ENCODE results near the gene ZGRF1.
"Not testable (repeated sequence)": the region's sequence is repeated elsewhere in the genome, so short reads cannot be mapped to it uniquely, and the experiment has no call there.

The ZGRF1 gene

DNA sequence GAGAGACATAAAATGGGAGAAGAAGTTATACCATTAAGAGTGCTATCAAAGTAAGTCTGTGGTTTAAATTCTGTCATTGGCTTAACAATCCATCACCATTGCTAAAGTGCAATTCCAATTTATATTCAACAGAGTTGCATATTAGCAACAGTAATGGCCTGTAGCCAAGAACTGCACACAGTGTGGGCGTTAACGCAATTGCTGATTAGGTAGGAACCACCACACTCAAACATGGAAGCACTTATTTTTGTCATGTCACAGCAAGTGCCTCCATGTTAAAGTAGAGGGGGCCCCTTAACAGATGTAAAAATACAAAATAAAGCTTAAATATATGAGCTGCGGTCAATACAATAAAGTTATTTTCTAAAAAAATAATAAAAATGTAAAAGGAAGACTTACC lies 11.1 kb upstream of the ZGRF1 start:
- no peaks in the 10 kb centered on the region for H3K27me3 Mint-ChIP-seq
- H3K4me3 Mint-ChIP-seq = no peak overlapping the region
- H3K4me1 Mint-ChIP-seq (ENCODE audit: low read depth) = peaks cover 7% of the 10 kb centered on the region
- no peaks in the 10 kb centered on the region for H3K9me3 Mint-ChIP-seq
- H3K36me3 Mint-ChIP-seq (ENCODE audit: low read depth) = peaks cover 53% of the 10 kb centered on the region
- H3K27ac Mint-ChIP-seq = no peak overlapping the region

DNA sequence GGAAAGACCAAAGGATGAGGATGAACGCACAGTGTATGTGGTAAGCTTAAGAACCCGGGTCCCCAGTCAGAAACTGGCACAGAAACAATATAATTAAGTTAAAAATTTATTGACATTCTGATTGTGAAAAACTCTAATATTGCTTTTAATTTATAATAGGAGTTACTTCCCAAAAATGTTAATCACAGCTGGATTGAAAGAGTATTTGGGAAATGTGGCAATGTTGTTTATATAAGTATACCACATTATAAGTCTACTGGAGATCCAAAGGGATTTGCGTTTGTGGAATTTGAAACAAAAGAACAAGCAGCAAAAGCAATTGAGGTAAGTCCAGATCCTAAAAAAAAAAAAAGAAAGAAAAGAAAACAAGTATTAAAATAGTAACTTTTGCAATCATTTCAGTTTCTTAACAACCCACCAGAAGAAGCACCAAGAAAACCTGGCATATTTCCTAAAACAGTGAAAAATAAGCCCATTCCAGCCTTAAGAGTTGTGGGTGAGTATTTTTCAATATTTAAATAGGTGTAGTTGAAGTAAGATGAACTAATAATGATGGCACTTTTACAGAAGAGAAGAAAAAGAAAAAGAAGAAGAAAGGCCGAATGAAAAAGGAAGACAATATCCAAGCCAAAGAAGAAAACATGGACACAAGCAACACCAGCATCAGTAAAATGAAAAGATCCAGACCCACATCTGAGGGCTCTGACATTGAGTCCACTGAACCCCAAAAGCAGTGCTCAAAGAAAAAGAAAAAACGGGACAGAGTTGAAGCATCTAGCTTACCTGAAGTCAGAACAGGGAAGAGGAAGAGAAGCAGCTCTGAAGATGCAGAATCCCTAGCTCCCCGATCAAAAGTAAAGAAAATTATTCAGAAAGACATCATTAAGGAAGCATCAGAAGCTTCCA lies 10.2 kb upstream of the ZGRF1 start:
- H3K4me3 Mint-ChIP-seq = no peak overlapping the region
- peaks cover 7% of the 10 kb centered on the region for H3K4me1 Mint-ChIP-seq (ENCODE audit: low read depth)
- H3K27ac Mint-ChIP-seq = no peak overlapping the region
- H3K27me3 Mint-ChIP-seq = no peaks in the 10 kb centered on the region
- H3K9me3 Mint-ChIP-seq = no peaks in the 10 kb centered on the region
- peaks cover 49% of the 10 kb centered on the region for H3K36me3 Mint-ChIP-seq (ENCODE audit: low read depth)

DNA sequence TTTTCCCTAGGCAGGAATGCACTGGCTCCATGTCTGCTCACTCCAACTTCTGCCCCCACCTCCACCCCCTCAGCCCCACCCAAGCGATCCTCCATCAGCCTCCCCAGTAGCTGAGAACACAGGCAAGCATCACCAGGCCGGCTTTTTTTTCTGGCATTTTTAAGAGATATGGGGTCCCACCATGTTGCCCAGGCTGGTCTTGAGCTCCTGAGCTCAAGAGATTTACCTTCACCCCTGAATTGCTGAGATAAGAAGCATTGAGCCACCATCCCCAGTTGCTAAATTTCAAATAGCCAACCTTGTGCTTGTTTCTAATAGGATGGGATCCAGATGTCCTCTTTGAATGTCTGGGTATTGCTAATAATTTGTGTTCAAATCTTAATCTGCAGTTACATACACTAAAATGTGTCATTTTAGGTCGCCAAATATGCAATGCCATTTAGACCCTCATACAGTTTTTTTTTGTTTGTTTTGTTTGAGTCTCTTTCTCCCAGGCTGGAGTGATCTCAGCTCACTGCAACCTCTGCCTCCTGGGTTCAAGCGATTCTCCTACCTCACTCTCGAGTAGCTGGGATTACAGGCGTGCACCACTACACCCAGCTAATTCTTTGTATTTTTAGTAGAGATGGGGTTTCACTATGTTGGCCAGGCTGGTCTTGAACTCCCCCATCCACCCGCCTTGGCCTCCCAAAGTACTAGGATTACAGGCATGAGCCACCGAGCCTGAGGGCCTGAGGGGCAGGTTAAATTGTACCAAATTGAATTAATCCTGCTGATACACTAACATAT lies 9.0 kb upstream of the ZGRF1 start:
- H3K36me3 Mint-ChIP-seq (ENCODE audit: low read depth) = peaks cover 49% of the 10 kb centered on the region
- H3K4me1 Mint-ChIP-seq (ENCODE audit: low read depth) = peaks cover 18% of the 10 kb centered on the region
- no peaks in the 10 kb centered on the region for H3K27me3 Mint-ChIP-seq
- no peaks in the 10 kb centered on the region for H3K9me3 Mint-ChIP-seq
- no peak overlapping the region for H3K27ac Mint-ChIP-seq
- no peak overlapping the region for H3K4me3 Mint-ChIP-seq

DNA sequence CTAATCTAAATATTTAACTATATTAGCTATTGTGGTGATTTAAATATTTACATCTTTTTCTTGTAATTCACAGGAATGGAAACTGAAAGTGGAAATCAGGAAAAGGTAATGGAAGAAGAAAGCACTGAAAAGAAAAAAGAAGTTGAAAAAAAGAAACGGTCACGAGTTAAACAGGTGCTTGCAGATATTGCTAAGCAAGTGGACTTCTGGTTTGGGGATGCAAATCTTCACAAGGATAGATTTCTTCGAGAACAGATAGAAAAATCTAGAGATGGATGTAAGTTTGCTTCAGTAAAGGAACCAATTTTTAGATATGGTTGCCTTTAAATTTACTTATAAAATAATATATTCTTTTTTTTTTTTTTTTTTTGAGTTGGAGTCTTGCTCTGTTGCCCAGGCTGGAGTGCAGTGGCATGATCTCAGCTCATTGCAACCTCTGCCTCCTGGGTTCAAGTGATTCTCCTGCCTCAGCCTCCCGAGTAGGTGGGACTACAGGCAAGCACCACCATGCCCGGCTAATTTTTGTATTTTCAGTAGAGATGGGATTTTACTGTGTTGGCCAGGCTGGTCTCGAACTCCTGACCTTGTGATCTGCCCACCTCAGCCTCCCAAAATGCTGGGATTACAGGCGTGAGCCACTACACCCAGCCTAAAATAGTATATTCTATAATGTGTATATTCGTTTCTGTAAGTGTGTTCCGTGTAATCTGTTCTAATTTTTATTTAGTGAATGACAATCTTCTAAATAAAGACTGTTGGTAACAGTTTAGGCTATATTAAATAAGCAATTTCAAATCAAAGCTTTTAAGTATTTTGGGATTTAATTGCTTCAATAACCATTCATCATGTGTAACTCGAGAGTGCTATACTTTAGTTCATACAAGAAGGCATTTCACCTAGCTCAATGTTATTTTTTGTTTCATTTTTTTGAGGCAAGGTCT lies 8.2 kb upstream of the ZGRF1 start:
- not testable (repeated sequence) for H3K27ac Mint-ChIP-seq, H3K9me3 Mint-ChIP-seq, H3K4me3 Mint-ChIP-seq, H3K27me3 Mint-ChIP-seq
- Mint-ChIP-seq H3K36me3 (ENCODE audit: low read depth) (peaks cover 45% of the 10 kb centered on the region), H3K4me1 (ENCODE audit: low read depth) (peaks cover 20% of the 10 kb centered on the region)

DNA sequence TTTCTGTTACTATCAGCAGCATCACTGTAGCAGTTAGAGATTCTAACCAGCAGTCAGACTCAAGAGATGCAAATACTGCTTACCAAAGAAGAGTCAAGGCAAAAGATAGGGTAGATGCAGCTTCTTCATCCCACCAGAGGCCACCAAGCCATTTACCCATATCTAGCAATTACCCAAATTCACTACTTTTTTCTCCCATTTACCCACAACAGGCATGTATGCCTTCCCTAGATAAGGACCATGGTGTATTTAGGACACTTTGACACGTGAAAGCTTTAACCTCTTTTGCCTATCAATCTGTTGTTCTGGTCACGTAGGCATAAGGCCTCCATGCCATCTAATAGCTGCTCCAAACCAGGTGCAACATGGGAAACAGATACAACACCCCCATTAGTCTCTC lies 5.8 kb upstream of the ZGRF1 start:
- peaks cover 24% of the 10 kb centered on the region for H3K4me1 Mint-ChIP-seq (ENCODE audit: low read depth)
- H3K36me3 Mint-ChIP-seq (ENCODE audit: low read depth) = peaks cover 46% of the 10 kb centered on the region
- H3K27ac Mint-ChIP-seq = no peak overlapping the region
- no peak overlapping the region for H3K4me3 Mint-ChIP-seq
- H3K9me3 Mint-ChIP-seq = no peaks in the 10 kb centered on the region
- H3K27me3 Mint-ChIP-seq = no peaks in the 10 kb centered on the region

DNA sequence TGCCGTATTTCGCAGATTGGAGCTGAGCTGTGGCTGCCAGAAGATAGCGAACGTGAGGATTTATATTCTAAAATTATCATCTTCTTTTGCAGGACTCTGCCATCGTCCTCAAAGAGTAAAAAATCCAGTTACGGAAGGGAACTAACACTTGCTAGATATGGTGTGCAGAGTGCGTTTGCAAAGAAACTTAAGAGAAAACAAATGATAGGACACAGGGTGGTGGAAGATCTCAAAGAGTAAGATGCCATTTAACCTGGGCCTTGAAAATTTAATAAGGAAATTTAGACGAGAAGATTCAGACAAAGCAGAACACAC lies 800 bp upstream of the ZGRF1 start:
- H3K27ac Mint-ChIP-seq = no peak overlapping the region
- H3K4me3 Mint-ChIP-seq = no peak overlapping the region
- no peaks in the 10 kb centered on the region for H3K27me3 Mint-ChIP-seq
- no peaks in the 10 kb centered on the region for H3K9me3 Mint-ChIP-seq
- peaks cover 12% of the 10 kb centered on the region for H3K36me3 Mint-ChIP-seq (ENCODE audit: low read depth)
- H3K4me1 Mint-ChIP-seq (ENCODE audit: low read depth) = peaks cover 25% of the 10 kb centered on the region

DNA sequence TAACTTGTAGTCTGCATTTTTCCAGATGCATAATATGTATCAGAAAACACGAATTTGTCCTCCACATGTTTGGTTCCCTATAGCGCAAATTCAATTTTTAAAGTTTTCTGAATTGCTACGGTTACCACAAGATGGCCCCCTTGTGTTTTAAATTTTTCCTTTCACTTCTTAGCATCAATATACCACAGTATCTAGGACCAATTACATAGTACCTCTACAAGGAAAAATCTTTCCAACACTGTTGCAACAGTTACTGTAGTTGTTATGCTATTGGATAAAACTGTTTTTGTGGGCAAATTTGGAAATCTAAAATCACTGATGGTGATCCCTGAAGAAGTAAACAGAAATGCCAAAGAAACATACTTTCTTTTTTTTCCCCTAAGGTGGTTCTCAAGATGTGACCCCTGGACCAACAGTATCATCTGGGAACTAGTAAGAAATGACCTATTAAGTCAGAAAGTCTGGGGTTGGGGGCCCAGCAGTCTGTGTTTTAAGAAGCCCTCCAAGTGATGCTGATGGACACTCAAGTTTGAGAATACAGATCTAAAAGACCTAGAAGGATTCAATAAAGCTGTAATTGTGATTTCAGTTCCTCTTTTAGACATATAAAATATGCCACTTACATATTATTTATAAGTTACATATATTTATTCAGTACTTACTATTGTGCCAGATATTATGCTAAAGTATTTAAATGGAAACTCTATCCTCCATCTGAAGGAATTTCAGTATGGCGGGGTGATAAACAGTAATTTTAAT lies 3.1 kb downstream of the ZGRF1 start:
- no peaks in the 10 kb centered on the region for H3K9me3 Mint-ChIP-seq
- peak overlapping the region; percentile 20 for H3K4me3 Mint-ChIP-seq
- H3K27ac Mint-ChIP-seq = no peak overlapping the region
- no peaks in the 10 kb centered on the region for H3K27me3 Mint-ChIP-seq
- peaks cover 10% of the 10 kb centered on the region for H3K36me3 Mint-ChIP-seq (ENCODE audit: low read depth)
- H3K4me1 Mint-ChIP-seq (ENCODE audit: low read depth) = peaks cover 7% of the 10 kb centered on the region

DNA sequence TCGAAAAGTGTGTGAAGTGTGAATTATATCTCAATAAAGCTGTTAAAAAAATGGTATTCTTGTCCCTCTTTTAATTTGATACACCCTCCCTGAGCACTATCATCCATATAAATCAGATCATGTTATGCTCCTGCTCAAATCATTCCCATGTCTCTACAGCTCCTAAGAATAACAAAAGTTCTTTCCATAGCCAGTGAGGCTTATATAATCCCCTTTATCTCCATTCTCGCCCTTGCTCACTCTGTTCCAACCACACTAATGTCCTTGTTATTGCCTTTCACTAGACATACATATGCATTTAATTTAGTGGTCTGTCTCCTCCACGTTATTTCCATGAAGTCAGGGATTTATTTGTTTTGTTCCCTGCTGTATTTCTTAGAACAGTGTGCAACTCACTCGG lies 10.5 kb downstream of the ZGRF1 start:
- Mint-ChIP-seq H3K36me3 (ENCODE audit: low read depth) (peaks cover 39% of the 10 kb centered on the region), H3K9me3 (no peaks in the 10 kb centered on the region), H3K4me1 (ENCODE audit: low read depth) (no peaks in the 10 kb centered on the region), H3K4me3 (no peak overlapping the region), H3K27me3 (no peaks in the 10 kb centered on the region), H3K27ac (no peak overlapping the region)

DNA sequence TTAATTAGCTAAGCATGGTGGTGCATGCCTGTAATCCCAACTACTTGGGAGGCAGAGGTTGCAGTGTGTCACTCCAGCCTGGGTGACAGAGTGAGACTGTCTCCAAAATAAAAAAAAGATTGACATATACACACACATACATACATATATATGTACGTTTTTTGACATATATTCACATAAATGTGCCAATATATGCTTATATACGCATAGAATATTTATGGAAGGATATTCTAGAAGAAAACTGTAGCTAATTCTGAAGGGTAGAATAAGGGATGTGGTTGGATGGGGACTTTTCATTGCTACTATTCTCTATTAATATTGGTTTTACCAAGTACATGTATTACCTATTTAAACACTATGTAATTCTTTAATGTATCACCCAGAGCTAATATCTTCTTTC lies 19.7 kb downstream of the ZGRF1 start:
- Mint-ChIP-seq H3K4me3 (no peak overlapping the region), H3K9me3 (no peaks in the 10 kb centered on the region), H3K4me1 (ENCODE audit: low read depth) (no peaks in the 10 kb centered on the region), H3K27ac (no peak overlapping the region), H3K27me3 (no peaks in the 10 kb centered on the region), H3K36me3 (ENCODE audit: low read depth) (peaks cover 29% of the 10 kb centered on the region)

DNA sequence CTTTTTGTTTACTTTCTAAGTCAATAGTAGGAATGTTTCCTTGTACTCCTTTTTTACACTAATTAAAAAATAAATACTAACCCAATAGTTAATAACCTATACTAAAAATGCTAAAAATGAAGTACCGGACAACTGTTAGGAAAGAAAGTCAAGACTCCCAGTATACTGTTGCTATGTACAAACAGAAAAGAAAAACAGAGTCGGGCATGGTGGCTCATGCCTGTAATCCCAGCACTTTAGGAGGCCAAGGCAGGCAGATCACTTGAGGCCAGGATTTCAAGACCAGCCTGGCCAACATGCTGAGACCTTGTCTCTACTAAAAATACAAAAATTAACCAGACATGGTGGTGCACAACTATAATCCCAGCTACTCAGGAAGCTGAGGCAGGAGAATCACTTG lies 23.9 kb downstream of the ZGRF1 start:
- H3K4me3 Mint-ChIP-seq; H3K9me3 Mint-ChIP-seq; H3K27ac Mint-ChIP-seq; H3K4me1 Mint-ChIP-seq (ENCODE audit: low read depth); H3K27me3 Mint-ChIP-seq: not testable (repeated sequence)
- H3K36me3 Mint-ChIP-seq (ENCODE audit: low read depth) = peaks cover 18% of the 10 kb centered on the region

DNA sequence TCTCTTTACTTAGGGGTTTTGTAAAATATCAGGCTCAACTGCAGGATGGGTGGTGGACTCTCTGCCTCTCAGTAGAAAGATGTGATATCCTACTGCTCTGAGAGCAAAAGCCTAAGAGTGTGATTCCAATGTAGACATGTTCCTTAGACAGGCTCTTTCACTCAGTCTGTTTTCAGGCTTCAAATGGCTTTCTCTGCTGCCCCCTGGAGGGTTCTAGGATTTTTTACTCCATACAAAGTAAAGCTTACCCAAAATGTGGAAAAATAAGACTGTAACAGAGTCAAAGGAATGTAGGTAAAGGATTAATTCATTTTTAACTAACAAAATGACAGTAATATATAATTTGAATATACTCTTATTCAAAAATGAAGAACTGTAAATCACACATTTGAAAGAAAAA lies 32.1 kb downstream of the ZGRF1 start:
- no peaks in the 10 kb centered on the region for H3K4me1 Mint-ChIP-seq (ENCODE audit: low read depth)
- no peak overlapping the region for H3K4me3 Mint-ChIP-seq
- H3K9me3 Mint-ChIP-seq = no peaks in the 10 kb centered on the region
- peaks cover 29% of the 10 kb centered on the region for H3K36me3 Mint-ChIP-seq (ENCODE audit: low read depth)
- no peak overlapping the region for H3K27ac Mint-ChIP-seq
- no peaks in the 10 kb centered on the region for H3K27me3 Mint-ChIP-seq

DNA sequence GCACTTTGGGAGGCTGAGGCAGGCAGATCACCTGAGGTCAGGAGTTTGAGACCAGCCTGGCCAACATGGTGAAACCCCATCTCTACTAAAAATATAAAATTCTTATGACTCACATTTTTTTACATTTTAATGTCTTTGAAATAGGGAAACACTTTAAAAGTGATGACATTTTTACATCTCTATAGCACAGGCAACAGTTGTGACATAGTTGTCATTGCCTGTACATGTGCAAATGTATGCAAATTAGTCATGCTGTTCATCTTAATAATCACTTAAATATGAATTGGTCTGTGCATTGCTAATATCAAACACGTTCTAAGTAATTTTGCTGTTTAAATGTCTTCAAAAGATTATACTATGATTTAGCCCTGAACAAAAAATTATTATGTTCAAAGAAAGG lies 41.7 kb downstream of the ZGRF1 start:
- peaks cover 25% of the 10 kb centered on the region for H3K36me3 Mint-ChIP-seq (ENCODE audit: low read depth)
- no peaks in the 10 kb centered on the region for H3K4me1 Mint-ChIP-seq (ENCODE audit: low read depth)
- H3K9me3 Mint-ChIP-seq = no peaks in the 10 kb centered on the region
- H3K4me3 Mint-ChIP-seq = no peak overlapping the region
- no peak overlapping the region for H3K27ac Mint-ChIP-seq
- no peaks in the 10 kb centered on the region for H3K27me3 Mint-ChIP-seq

DNA sequence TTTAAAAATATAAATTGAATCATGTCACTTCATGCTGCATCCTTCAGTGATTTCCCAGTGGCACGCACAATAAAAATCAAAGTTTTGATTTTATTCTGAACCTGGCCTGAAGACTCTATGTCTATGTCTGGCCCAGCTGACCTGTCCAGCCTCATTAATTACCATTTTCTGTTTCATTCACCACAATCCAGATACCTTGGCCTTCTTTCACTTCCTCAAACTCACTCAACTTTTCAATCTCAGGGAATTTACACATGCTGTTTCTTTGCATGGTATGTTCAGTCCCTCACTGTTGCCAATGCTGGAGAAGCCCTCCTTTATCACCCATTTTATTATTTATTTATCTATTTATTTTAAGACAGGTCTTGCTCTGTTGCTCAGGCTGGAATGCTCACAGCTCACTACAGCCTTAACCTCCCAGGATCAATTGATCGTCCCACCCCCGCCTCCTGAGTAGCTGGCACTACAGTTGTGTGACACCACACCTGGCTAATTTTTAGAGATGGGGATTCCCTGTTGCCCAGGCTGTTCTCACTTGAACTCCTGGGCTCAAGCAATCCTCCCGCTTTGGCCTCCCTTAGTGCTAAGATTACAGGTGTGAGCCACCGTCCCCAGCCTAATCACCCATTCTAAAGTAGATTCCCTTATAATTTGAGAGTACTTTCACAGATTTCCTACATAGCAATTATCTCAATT lies 43.1 kb downstream of the ZGRF1 start:
- Mint-ChIP-seq H3K27me3 (no peaks in the 10 kb centered on the region), H3K36me3 (ENCODE audit: low read depth) (peaks cover 26% of the 10 kb centered on the region), H3K4me3 (no peak overlapping the region), H3K9me3 (no peaks in the 10 kb centered on the region), H3K4me1 (ENCODE audit: low read depth) (peaks cover 4% of the 10 kb centered on the region), H3K27ac (no peak overlapping the region)

DNA sequence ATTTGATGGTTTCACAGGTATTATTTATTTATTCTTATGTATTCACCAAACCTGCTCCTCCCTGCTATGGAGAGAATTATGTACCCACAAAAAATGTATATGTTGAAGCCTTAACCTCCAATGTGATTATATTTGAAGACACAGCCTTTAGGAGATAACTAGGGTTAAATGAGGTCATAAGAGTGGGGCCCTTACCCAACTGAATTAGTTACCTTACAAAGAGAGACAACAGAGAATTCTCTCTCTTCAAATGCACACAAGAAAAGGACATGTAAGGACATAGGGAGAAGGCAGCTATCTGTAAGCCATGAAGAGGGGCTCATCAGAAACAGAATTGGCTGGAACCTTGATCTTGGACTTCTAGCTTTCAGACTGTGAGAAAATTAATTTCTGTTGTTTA lies 44.0 kb downstream of the ZGRF1 start:
- H3K4me3 Mint-ChIP-seq = no peak overlapping the region
- no peaks in the 10 kb centered on the region for H3K27me3 Mint-ChIP-seq
- H3K36me3 Mint-ChIP-seq (ENCODE audit: low read depth) = peaks cover 21% of the 10 kb centered on the region
- H3K27ac Mint-ChIP-seq = no peak overlapping the region
- H3K4me1 Mint-ChIP-seq (ENCODE audit: low read depth) = peaks cover 4% of the 10 kb centered on the region
- no peaks in the 10 kb centered on the region for H3K9me3 Mint-ChIP-seq
